ENCODE measurements around the gene RBM19.
"Not testable (repeated sequence)": the region's sequence is repeated elsewhere in the genome, so short reads cannot be mapped to it uniquely, and the experiment has no call there.

Gene RBM19

DNA sequence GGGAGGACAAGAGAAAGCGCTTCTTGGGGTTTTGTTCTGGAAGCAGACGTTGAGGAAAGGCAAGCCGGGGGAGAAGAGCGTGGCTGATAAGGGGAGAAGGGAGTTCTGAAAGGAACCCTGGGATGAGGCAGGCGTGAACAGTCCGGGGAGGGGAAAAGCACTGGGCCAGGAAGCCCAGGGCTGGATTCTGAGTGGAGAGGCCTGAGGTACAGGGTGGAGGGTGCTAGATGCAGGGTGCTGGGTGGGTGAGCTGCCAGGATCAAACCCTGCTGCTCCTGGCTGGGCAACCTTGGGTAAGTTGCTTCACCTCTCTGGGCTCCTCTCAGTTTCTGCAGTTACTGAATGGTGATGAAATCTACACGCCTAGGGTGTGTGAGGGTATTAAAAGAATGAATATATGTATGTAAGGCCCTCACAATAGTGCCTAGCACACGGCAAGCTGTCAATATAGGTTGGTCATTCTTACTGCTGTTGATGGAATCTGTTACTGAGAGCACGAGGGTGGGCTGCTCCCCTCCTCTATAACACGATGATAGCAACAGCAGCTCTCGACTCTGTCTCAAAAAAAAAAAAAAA lies 138.5 kb downstream of the RBM19 start:
- in situ Hi-C loops (cut with MboI; ENCODE audit: low pct_unique_long_range_greater_than_20kb, low sequenced_read_pairs): no loop called here
- DNase-seq: no peak

DNA sequence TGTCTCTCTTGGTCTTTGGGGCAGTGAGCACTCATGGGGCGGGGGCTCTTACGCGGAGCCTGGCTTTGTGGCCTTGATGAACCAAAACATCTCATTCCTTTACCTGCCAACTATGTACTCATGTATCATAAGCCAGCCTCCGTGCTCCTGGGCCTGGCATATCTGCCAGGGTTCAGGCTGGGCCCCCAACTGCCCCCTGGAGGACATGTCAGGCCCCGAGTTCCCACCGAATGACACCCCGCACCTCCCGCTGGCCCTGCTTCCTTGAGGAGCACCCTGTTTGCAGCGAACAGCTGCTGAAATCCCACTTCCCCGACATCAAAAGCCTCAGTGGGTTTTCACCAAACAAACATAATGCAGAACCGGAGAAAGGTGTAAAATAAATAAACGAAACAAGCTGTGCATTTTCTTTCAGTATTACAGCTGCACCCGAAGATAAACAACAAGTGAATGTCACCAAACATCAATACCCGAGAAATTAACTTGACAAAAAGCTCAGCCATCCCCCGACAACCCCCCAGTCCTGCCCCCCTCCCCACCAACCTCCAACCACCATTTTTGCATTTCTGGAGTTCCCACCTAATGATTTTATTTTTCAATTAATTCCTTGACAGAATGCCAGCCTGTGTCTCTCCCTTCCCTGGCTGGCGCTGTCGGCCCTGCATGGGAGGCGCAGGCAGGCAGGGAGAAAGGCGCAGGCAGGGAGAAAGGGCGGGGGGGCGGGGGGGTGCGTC lies 139.2 kb downstream of the RBM19 start:
- DNase-seq: no peak
- in situ Hi-C loops (cut with MboI; ENCODE audit: low pct_unique_long_range_greater_than_20kb, low sequenced_read_pairs): no loop called here

DNA sequence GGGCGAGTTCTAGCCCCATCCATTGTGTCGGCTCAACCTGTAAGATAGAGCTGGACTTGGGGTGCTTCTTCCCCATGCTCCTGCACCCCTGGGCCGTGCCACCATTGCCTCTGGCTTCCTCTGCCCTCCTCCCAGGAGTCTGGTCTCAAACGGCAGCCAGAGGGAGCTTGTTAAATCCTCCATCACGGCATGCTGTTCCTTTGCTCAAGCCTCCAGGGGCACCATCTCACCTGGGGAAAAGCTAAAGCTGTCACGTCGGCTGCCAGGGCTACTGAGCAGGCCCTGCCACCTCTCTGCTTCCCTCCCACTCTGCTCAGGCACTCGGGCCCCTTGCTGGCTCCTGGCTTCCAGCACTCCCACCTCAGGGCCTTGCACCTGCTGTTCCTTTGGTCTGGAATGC lies 140.4 kb downstream of the RBM19 start:
- no peak for DNase-seq
- in situ Hi-C loops (cut with MboI; ENCODE audit: low pct_unique_long_range_greater_than_20kb, low sequenced_read_pairs): no loop called here

DNA sequence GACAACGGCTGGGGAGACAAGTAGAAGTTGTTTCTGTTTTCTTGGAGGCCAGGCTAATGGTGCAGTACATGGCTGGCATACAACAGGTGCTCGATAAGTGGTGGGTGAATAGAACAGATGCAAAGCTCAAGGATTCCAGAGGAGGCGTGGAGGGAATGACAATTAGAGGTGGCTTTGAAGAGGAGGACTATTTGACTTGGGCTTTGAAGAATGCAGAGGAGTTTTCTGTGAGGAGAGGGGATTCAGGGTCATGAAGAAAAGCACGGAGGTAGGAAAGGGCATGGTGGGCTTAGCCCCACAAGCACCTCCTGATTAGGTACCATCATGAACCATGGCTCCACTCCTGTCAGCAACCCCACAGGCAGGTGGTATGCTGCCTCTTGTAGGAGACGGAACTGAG lies 142.3 kb downstream of the RBM19 start:
- in situ Hi-C loops (cut with MboI; ENCODE audit: low pct_unique_long_range_greater_than_20kb, low sequenced_read_pairs): no loop called here
- DNase-seq: no peak

DNA sequence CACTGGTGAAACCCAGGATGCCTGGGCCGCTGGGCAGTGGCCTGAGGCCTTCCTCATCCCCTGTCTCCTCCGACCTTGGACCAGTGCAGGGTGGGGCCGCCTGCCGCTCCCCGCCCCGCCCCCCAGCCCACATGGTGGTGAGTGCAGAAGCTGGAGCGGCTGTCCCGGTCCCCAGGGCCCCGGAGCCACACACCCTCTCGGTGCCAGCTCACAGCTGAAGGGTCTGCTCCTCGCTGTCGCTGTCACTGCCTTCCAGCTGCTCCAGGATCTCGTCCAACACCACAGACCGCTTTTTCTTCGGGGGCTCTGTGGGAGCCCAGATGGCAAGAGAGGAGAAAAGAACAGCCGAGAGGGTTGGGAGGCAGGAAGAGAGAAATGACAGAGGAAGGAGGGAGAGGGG lies 143.1 kb downstream of the RBM19 start:
- in situ Hi-C loops (cut with MboI; ENCODE audit: low pct_unique_long_range_greater_than_20kb, low sequenced_read_pairs): no loop called here
- no peak for DNase-seq

DNA sequence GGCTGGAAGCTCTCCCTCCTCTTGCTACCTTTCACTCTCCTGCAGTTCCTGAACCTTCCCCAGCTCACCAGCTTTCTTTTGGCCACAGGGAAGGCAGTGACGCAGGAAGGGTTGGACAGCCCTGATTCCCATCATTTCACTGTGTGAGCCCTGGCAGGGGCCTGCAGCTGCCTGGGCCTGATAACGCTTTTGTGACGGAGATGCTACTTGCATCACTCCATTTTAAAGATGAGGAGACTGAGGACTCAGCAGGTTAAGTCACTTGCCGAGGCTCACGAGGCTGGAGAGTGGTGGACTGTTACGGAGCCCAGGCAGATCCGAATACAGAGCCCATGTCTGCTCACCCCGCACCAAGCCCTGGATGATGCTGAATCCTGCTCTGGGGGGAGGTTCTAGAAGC lies 145.3 kb downstream of the RBM19 start:
- in situ Hi-C loops (cut with MboI; ENCODE audit: low pct_unique_long_range_greater_than_20kb, low sequenced_read_pairs): no loop called here
- no peak for DNase-seq

DNA sequence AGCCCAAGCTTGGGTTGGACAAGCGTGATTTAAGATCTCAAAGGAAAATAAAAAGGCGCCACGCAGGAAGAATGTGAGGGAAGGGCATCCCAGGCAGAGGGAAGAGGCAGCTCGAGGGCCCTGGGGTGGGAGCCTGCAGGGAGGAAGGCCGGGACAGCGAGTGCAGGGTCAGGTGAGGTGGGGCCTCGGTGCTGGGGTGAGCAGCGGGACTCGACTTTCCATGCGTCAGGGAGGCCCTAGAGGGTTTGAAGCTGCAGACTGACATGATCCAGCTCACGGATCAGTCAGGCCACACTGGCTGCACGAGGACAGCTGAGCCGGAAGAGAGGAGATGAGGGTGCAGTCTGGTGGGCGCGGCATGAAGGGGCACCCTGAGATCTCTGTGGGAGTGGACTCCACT lies 145.8 kb downstream of the RBM19 start:
- in situ Hi-C loops (cut with MboI; ENCODE audit: low pct_unique_long_range_greater_than_20kb, low sequenced_read_pairs): no loop called here
- DNase-seq: no peak

DNA sequence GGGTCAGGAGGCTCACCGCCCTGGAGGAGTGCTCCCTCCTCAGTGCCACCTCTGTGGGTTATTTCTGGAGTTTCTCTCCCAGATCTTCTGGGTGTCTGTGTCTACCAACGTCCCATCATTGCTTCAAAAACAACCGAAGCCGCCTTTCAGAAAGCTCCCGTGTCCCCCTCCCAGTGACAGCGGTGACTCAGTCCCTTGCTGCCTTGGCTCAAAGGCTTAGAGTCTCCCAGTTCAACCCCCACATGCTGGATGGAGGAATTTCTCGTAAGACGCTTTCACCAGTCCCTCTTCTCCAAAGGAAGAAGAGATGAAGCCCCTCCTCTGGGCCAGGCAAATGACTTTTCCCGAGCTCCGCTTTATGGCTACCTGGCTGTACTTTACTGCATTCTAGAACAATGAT lies 146.6 kb downstream of the RBM19 start:
- in situ Hi-C loops (cut with MboI; ENCODE audit: low pct_unique_long_range_greater_than_20kb, low sequenced_read_pairs): no loop called here

DNA sequence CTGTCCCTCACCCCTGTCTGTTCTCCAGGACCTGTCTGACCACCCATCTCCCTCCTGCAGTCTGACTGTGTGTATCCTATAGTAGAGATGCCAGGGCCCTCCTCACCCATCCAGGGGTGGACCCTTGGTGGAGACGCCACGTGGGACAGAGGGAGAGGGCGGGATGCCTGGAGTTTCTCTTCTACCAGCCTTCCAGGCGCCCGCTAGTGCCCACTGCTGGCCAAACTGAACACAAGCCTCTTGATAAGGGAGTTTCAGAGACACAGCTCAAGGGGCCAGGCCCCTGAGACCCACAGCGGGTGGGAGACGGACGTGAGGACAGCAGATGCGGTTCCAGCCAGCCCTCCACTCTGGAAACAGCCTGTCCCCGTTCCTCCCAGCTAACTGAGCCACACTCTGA lies 147.3 kb downstream of the RBM19 start:
- DNase-seq: no peak
- in situ Hi-C loops (cut with MboI; ENCODE audit: low pct_unique_long_range_greater_than_20kb, low sequenced_read_pairs): no loop called here

More for the DNA sequence above, 146.6 kb downstream of the RBM19 start:
- DNase-seq: no peak

DNA sequence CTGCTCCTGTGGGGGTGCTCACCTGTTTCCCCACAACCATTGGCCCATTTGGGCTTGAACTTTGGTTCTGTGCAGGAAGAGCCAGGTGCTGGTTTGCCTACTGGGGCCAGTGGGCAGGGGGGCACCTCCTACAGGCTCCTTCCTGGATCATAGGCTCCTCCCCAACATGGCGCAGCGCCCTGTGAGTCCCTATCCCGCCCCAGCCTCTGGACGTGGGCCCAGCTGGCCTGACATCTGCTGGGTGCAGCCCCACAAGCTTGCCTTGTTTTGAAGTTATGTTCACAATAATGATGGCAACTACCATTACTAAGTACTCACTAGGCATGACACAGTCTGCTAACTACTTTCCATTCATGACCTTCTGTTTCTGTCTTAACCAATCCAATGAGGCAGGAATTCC lies 147.8 kb downstream of the RBM19 start:
- no peak for DNase-seq
- in situ Hi-C loops (cut with MboI; ENCODE audit: low pct_unique_long_range_greater_than_20kb, low sequenced_read_pairs): no loop called here

DNA sequence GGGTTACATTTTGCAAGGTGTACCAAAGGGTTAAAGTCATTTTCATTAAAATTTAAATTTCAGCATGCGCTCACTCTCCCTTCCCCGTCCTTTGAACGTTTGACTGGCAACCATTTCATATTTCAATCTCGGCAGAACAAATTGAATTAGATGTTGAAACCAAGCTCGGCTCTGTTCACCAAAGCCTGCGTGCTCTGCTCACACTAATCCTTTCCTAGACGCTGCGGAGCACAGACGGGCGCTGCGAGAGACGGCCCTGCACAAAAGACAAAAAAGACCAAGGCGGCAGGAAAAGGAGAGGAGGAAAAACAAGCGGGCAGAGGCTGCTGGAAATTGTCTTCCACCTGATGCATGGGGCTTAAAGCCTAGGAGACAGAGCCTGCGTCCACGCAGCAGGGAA lies 149.3 kb downstream of the RBM19 start:
- DNase-seq: no peak
- in situ Hi-C loops (cut with MboI; ENCODE audit: low pct_unique_long_range_greater_than_20kb, low sequenced_read_pairs): no loop called here

DNA sequence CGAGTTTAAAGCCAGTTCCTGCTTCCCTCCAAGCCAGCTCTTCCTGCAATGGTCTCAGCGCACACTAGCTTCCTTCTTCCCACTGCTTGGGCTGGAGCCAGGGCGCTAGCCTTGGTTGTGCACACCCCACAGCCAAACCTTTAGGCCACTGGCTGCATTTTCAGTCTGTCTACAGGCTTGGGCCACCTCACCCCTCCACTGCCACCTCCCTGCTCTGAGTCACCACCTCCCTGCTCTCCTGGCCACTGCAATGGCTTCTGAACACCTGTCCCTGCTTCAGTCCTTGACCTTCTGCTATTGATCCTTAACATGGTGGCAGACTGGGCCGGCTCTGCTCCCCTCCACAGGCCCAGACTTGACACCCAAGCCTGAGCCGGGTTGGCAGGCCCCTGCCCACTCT lies 151.1 kb downstream of the RBM19 start:
- peak; percentile 4 for DNase-seq
- in situ Hi-C loops (cut with MboI; ENCODE audit: low pct_unique_long_range_greater_than_20kb, low sequenced_read_pairs): no loop called here

DNA sequence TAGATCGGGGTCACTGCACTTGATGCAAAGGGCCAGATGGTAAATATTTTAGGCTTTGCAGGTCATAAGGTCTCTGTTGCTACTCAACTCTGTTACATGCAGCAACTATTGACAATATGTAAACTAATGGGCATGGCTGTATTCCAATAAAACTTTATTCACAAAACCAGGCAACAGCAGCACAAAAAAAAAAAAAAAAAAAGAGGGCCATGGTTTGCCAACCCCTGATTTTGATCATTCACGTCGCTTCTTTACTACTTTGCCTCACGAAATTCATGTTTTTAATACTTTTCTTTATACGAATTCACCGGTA lies 152.9 kb downstream of the RBM19 start:
- in situ Hi-C loops (cut with MboI; ENCODE audit: low pct_unique_long_range_greater_than_20kb, low sequenced_read_pairs): no loop called here
- no peak for DNase-seq

DNA sequence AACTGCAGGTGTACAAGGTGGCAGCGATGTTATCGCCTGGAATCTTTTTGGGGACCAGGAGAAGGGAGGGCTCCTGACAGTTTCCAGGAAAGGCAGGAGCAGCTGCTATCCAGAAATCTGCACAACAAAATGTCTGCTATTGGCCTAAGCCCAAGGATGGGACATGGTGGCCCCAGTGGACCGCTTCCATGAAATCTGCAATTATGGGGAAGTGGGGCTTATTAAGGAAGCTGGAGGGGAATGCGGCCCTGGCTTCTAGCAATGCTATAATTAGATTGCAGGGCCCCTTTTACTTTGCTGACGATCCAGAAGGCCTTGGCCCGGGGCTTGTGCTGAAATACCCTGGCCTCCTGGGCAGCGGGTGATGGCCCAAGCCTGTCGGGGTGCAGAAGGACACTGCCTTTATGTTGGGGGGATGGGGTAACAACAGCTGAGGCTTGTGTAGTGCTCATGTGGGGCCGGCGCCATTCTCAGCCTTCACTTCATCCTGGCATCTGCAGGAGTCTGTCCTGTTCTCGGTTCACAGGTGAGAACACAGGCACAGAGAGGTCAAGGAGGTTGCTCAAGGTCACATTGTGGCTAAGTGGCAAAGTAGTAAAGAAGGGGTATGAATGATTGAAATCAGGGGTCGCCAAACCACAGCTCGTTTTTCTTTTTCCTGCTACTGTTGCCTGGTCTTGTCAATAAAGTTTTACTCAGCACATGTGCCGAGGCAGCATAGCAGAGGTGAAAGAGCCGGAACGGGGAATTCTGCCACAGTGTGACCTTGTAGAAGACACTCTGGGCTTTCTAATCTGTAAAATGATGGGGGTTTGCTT lies 153.5 kb downstream of the RBM19 start:
- in situ Hi-C loops (cut with MboI; ENCODE audit: low pct_unique_long_range_greater_than_20kb, low sequenced_read_pairs): no loop called here
- no peak for DNase-seq

DNA sequence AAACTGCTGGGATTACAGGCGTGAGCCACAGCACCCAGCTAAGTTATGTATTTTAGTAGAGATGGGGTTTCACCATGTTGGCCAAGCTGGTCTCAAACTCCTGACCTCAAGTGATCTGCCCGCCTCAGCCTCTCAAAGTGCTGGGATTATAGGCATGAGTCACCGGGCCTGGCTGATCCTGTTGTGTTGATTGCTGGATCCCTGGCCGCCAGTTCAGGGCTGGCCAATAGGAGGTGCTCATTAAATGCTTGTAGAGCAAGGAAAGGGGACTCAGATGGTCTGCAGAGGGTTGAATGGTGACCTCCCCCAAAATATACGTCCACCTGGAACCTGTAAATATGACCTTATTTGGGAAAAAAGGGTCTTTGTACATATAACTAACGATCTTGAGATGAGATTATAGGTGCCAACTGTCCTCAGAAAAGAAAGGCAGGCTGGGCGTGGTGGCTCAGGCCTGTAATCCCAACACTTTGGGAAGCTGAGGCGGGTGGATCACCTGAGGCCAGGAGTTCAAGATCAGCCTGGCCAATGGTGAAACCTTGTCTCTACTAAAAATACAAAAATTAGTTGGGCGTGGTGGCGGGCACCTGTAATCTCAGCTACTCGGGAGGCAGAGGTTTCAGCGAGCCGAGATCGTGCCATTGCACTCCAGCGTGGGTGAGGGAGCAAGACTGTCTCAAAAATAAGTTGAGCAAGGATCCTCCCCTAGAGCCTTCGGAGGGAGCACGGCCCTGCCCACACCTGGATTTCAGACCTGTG lies 156.5 kb downstream of the RBM19 start:
- DNase-seq; in situ Hi-C loops (cut with MboI; ENCODE audit: low pct_unique_long_range_greater_than_20kb, low sequenced_read_pairs): not testable (repeated sequence)

DNA sequence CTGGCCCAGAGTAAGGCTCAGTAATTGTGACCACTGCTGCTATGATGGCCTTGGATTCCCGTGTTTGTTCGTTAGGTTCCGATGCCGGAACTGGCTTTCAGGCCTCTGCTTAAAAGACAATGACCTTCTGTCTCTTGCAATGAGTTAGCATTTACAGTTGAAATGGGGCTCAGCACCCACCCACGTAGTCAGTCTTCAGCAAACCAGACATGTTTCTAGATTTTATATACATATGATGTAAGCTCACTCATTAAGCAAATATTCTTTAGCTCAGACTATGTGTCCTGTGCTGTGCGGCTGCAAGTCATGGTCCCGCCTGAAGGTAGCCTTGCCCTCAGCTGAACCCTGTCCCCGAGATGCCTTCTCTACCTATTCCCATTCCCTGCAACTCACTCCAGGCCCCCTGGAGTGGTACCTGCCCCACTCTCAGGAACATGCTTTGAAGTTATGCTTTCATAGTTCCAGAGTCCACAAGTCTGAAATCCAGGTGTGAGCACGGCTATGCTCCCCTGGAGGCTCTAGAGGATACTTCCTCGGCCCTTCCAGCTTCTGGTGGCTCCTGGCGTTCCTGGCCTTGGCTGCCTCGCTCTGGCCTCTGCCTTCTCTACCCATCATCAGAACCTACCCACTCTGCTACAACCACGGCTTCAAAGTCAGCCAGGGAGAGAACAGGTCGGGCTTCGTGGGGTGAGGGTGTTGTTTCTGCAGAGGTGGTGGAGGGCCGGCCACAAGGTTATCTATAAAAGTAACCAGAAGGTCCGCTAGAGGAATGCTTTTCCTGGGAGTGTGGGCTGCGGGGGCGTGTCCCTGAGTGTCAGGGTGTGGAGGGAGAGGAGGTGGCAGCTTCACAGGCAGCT lies 157.8 kb downstream of the RBM19 start:
- in situ Hi-C loops (cut with MboI; ENCODE audit: low pct_unique_long_range_greater_than_20kb, low sequenced_read_pairs): no loop called here

DNA sequence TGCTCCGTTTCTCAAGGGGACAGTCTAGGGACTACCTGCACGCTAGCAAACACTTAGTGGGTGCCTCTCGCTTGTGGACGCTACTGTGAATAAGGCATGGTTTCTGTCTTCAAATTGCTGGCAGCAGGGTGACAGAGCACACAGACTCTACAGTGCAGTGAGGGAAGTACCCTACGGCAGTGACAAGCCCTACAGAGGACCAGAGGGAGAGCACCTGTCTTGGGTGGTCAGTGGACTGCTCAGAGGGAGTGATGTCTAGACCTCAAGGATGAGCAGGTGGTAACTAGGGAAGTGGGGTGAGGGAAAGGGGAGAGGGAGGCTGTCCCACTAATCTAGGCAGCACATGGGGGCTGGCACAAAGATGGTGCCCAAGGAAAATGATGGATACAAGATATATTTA lies 160.5 kb downstream of the RBM19 start:
- DNase-seq: no peak
- in situ Hi-C loops (cut with MboI; ENCODE audit: low pct_unique_long_range_greater_than_20kb, low sequenced_read_pairs): no loop called here

More for the DNA sequence above, 157.8 kb downstream of the RBM19 start:
- no peak for DNase-seq

DNA sequence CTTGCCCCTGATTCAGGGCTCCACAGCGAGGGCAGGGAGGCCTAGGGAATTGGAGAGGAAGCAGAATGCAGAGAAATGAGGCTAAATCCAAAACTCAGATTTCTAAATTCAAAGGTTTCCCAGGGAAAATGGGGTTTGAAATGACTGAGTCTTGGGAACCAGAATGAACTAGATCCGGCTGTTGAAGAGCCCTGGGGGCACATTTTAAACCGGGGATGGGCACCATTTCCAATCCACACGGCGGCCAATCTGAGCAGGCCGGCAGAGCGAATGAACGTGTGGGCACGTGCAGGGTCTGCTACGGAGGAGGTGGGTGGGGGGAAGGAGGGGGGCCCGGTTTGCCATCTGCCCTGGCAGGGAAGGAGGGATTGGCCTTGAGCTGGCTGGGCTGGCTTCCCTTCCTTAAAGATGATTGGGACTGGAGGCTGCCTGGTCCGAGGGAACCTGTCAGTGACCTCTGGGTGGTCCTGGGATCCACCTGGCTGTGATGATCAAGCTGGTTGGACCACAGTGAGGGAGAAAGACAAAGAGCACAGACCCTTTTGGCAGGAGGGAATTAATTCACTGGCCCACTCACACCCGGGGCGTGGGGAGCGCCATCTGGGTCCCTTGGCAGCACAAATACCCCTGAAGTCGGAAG lies 161.0 kb downstream of the RBM19 start:
- in situ Hi-C loops (cut with MboI; ENCODE audit: low pct_unique_long_range_greater_than_20kb, low sequenced_read_pairs): no loop called here
- no peak for DNase-seq

DNA sequence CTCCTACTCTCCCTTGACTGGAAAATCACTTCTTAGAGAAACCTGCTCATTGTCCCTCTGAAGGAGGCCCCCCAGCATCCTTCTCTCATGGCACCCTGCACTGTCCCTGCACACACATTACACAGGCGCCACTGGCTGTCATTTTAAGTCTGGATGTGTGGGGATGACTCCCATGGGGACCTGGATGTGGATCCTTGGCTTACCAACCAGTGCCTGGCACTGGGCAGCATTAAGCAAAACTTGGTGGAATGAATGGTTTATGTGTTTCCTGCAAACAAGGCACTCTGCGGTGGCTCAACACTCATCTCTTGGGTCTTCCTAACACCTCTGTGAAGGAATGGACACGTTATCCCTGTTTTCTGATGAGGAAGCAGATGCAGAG lies 162.4 kb downstream of the RBM19 start:
- in situ Hi-C loops (cut with MboI; ENCODE audit: low pct_unique_long_range_greater_than_20kb, low sequenced_read_pairs): no loop called here

More for the DNA sequence above, 162.4 kb downstream of the RBM19 start:
- no peak for DNase-seq

Data from KBM-7 (cell line).